ENCODE measurements around the gene MXD1.

Gene MXD1

GRCh38 chr2:69969991-69970390, 55.1 kb downstream of the MXD1 start:
- no peaks in the 10 kb centered on the region for H3K27me3 ChIP-seq (ENCODE audit: insufficient read depth, low read length, poor library complexity, severe bottlenecking)
- H3K9ac ChIP-seq (ENCODE audit: low read depth, low read length, poor library complexity, severe bottlenecking): no peak overlapping the region
- H3K9me3 ChIP-seq (ENCODE audit: insufficient read depth, low read depth, low read length): no peaks in the 10 kb centered on the region
- no peak overlapping the region for H3K4me2 ChIP-seq (ENCODE audit: low read depth, low read length, poor library complexity, severe bottlenecking)
- H3K9me2 ChIP-seq (replicated peaks; ENCODE audit: low read depth, low read length): no peaks in the 10 kb centered on the region
- no peaks in the 10 kb centered on the region for H4K20me1 ChIP-seq (ENCODE audit: insufficient read depth, low read length, poor library complexity, severe bottlenecking)
- no peaks in the 10 kb centered on the region for H3F3A ChIP-seq (ENCODE audit: low read depth)
- peaks cover 2% of the 10 kb centered on the region for H3K4me1 ChIP-seq (ENCODE audit: insufficient read depth, low read length, poor library complexity, severe bottlenecking)
- H3K4me3 ChIP-seq (ENCODE audit: low read length, poor library complexity, severe bottlenecking): no peak overlapping the region
- no peaks in the 10 kb centered on the region for H3K36me3 ChIP-seq (ENCODE audit: insufficient read depth, low read length)
- no peaks in the 10 kb centered on the region for H3K79me2 ChIP-seq (ENCODE audit: insufficient read depth, low read length)
- no peak overlapping the region for H2AFZ ChIP-seq (ENCODE audit: low read length)
- TF ChIP-seq CTCF (conservative IDR thresholded peaks at IDR 0.05; ENCODE audit: low read length) (no peak), EZH2phosphoT487 (IDR thresholded peaks at IDR 0.05; ENCODE audit: borderline replicate concordance) (no peak)

- Histone ChIP-seq H3K9ac (ENCODE audit: low read depth, low read length, poor library complexity, severe bottlenecking) (no peak overlapping the region), H3K4me2 (ENCODE audit: low read depth, low read length, poor library complexity, severe bottlenecking) (no peak overlapping the region), H3K79me2 (ENCODE audit: insufficient read depth, low read length) (no peaks in the 10 kb centered on the region), H3K4me3 (ENCODE audit: low read length, poor library complexity, severe bottlenecking) (no peak overlapping the region), H2AFZ (ENCODE audit: low read length) (no peak overlapping the region), H3K9me2 (replicated peaks; ENCODE audit: low read depth, low read length) (no peaks in the 10 kb centered on the region), H3K27me3 (ENCODE audit: insufficient read depth, low read length, poor library complexity, severe bottlenecking) (no peaks in the 10 kb centered on the region), H3K4me1 (ENCODE audit: insufficient read depth, low read length, poor library complexity, severe bottlenecking) (peaks cover 22% of the 10 kb centered on the region), H3K36me3 (ENCODE audit: insufficient read depth, low read length) (no peaks in the 10 kb centered on the region), H3K9me3 (ENCODE audit: insufficient read depth, low read depth, low read length) (no peaks in the 10 kb centered on the region), H4K20me1 (ENCODE audit: insufficient read depth, low read length, poor library complexity, severe bottlenecking) (no peaks in the 10 kb centered on the region), H3F3A (ENCODE audit: low read depth) (no peaks in the 10 kb centered on the region)
- TF ChIP-seq EZH2phosphoT487 (IDR thresholded peaks at IDR 0.05; ENCODE audit: borderline replicate concordance): no peak
- TF ChIP-seq CTCF (conservative IDR thresholded peaks at IDR 0.05; ENCODE audit: low read length): no peak
Observed at GRCh38 chr2:69972822-69973221, 57.9 kb downstream of the MXD1 start.

DNA sequence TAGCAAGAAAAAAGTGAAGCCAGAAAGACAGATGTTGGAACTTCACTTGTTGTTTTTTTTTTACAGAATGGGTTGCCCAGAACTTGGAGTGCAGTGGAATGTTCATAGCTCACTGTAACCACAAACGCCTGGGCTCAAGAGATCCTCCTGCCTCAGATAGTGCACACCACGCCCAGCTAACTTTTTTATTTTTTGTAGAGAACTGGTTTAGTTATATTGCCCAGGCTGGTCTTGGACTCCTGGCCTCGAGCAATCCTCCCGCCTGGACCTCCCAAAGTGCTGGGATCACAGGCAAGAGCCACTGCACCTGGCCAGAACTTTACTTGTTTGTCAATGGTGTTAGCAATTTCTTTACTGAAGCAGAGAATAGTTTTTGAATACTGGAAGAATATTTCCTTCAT, 58.4 kb downstream of the MXD1 start:
- no peaks in the 10 kb centered on the region for H3K27me3 ChIP-seq (ENCODE audit: insufficient read depth, low read length, poor library complexity, severe bottlenecking)
- TF ChIP-seq EZH2phosphoT487 (IDR thresholded peaks at IDR 0.05; ENCODE audit: borderline replicate concordance): no peak
- no peak for TF ChIP-seq CTCF (conservative IDR thresholded peaks at IDR 0.05; ENCODE audit: low read length)

More for the DNA sequence above, 58.4 kb downstream of the MXD1 start:
- Histone ChIP-seq H3F3A (ENCODE audit: low read depth) (no peaks in the 10 kb centered on the region), H3K9me2 (replicated peaks; ENCODE audit: low read depth, low read length) (no peaks in the 10 kb centered on the region), H3K4me1 (ENCODE audit: insufficient read depth, low read length, poor library complexity, severe bottlenecking) (peaks cover 27% of the 10 kb centered on the region), H3K4me3 (ENCODE audit: low read length, poor library complexity, severe bottlenecking) (no peak overlapping the region), H4K20me1 (ENCODE audit: insufficient read depth, low read length, poor library complexity, severe bottlenecking) (no peaks in the 10 kb centered on the region), H3K9me3 (ENCODE audit: insufficient read depth, low read depth, low read length) (no peaks in the 10 kb centered on the region), H2AFZ (ENCODE audit: low read length) (no peak overlapping the region), H3K4me2 (ENCODE audit: low read depth, low read length, poor library complexity, severe bottlenecking) (no peak overlapping the region), H3K9ac (ENCODE audit: low read depth, low read length, poor library complexity, severe bottlenecking) (no peak overlapping the region), H3K79me2 (ENCODE audit: insufficient read depth, low read length) (no peaks in the 10 kb centered on the region), H3K36me3 (ENCODE audit: insufficient read depth, low read length) (no peaks in the 10 kb centered on the region)

Measured in Loucy (cell line).